HepG2 (cell line): ENCODE data around the gene SDR42E2. TPM values are rescaled to one million over a fixed set of nuclear protein-coding genes. Genes with fewer than 3 reads are reported as not detected.
"Not testable (repeated sequence)": the region's sequence is repeated elsewhere in the genome, so short reads cannot be mapped to it uniquely, and the experiment has no call there.

Experiments used
- ATAC-seq: fragments of 200-7000 bp; cut with Tn5 transposase; 3 replicates; pipeline ENCODE4 v1.9.1; 2020; ENCODE audit warnings: mild to moderate bottlenecking, moderate library complexity
- BruUV-seq: library from RNA; stranded (reverse); fragments of 400-500 nt; replicated peaks from 2 replicates; lab custom pipeline; 2021; lab: Mats Ljungman, UMichigan
- CTCF ChIA-PET: fragments of 300-600 bp; formaldehyde crosslinking; extraction: SDS; loops from one replicate; lab custom pipeline; 2021; ENCODE audit warnings: low total read pairs, inconsistent platforms, low intra/inter-chr PET ratio; lab: Yijun Ruan, JAX
- POLR2A ChIA-PET: fragments of 350-600 bp; sonication (Branson Sonifier 250); formaldehyde crosslinking; loops from one replicate; lab custom pipeline; 2020; ENCODE audit warnings: antibody characterized with exemption, inconsistent platforms; lab: Yijun Ruan, JAX
- DNase-seq: peaks from one replicate; pipeline ENCODE4 v3.0.0-alpha.2; 2015; ENCODE audit warnings: low spot score
- FAIRE-seq: peaks from 3 replicates; lab custom pipeline; 2011; peaks lifted over from hg19 to GRCh38; lab: Jason Lieb, UNC
- H2AFZ ChIP-seq: one replicate; pipeline ENCODE4 v1.6.1; 2011; ENCODE audit warnings: low read length, inconsistent platforms
- H3K27ac ChIP-seq: fragments of 300-600 bp; 3 replicates; pipeline ENCODE4 v1.8.0; 2011; ENCODE audit warnings: mixed run types, mild to moderate bottlenecking, mixed read lengths, low read length, inconsistent platforms; ENCODE audit not compliant: insufficient read depth; ENCODE audit errors: extremely low read length
- H3K27me3 ChIP-seq, 2 experiments: fragments of 200-600 bp in 1 of 2; 2 replicates in 1 of 2; 3 replicates in 1 of 2; pipeline versions ENCODE4 v1.6.0 to v1.8.0; 2011; ENCODE audit warnings: low read length in 2 of 2, mild to moderate bottlenecking in 2 of 2, moderate library complexity in 2 of 2, inconsistent platforms in 1 of 2; ENCODE audit not compliant: insufficient read depth in 2 of 2, control insufficient read depth in 1 of 2
- H3K36me3 ChIP-seq, 2 experiments: fragments of 200-600 bp in 1 of 2; replicated peaks in 1 of 2; 2 replicates in 1 of 2; 3 replicates in 1 of 2; pipeline versions ENCODE4 v1.5.1 to v1.8.0; 2011; ENCODE audit warnings: low read length in 2 of 2, inconsistent platforms in 1 of 2; ENCODE audit not compliant: insufficient read depth in 2 of 2, control insufficient read depth in 1 of 2
- H3K4me1 ChIP-seq: 2 replicates; pipeline ENCODE4 v1.5.1; 2012; ENCODE audit warnings: low read length, inconsistent platforms; ENCODE audit not compliant: insufficient read depth
- H3K4me2 ChIP-seq: 2 replicates; pipeline ENCODE4 v1.6.0; 2011; ENCODE audit warnings: low read depth, low read length, inconsistent platforms
- H3K4me3 ChIP-seq, 3 experiments: fragments of 200-600 bp in 1 of 3; sonication (generic), shearing (Covaris generic) in 1 of 3; replicated peaks in 1 of 3; 2 replicates each; pipeline ENCODE4 v1.5.1; 2011 to 2016; ENCODE audit warnings: low read length in 3 of 3, inconsistent platforms in 2 of 3, low read depth in 2 of 3, mild to moderate bottlenecking in 2 of 3, control low read depth in 1 of 3, mixed read lengths in 1 of 3; ENCODE audit not compliant: insufficient read depth in 1 of 3
- H3K79me2 ChIP-seq: one replicate; pipeline ENCODE4 v1.6.1; 2011; ENCODE audit warnings: low read length, inconsistent platforms; ENCODE audit not compliant: insufficient read depth
- H3K9ac ChIP-seq: 2 replicates; pipeline ENCODE4 v1.6.0; 2011; ENCODE audit warnings: mild to moderate bottlenecking, low read depth, low read length, inconsistent platforms; ENCODE audit not compliant: insufficient read depth
- H3K9me3 ChIP-seq: 2 replicates; pipeline ENCODE4 v1.5.1; 2012; ENCODE audit warnings: mild to moderate bottlenecking, low read length
- H4K20me1 ChIP-seq: 2 replicates; pipeline ENCODE4 v1.6.0; 2011; ENCODE audit warnings: inconsistent platforms, mild to moderate bottlenecking, low read length, moderate library complexity; ENCODE audit not compliant: insufficient read depth
- ATF7 ChIP-seq, 2 experiments: fragments of 450-650 bp in 1 of 2; sonication (generic) in 1 of 2; formaldehyde crosslinking in 1 of 2; IDR thresholded peaks; 2 replicates each; pipeline versions ENCODE4 v1.4.0 to v1.6.1; 2016 to 2020; ENCODE audit warnings: antibody characterized with exemption in 1 of 2, mild to moderate bottlenecking in 1 of 2, missing genetic modification reagents in 1 of 2
- CREB1 ChIP-seq, 2 experiments: fragments of 450-650 bp in 1 of 2; IDR thresholded peaks; 2 replicates each; pipeline ENCODE4 v1.6.1; 2016 to 2017; ENCODE audit warnings: control low read depth in 1 of 2, mild to moderate bottlenecking in 1 of 2, missing compliant biosample characterization in 1 of 2, missing genetic modification characterization in 1 of 2
- ISL2 ChIP-seq: sonication (generic); formaldehyde crosslinking; IDR thresholded peaks from 2 replicates; pipeline ENCODE4 v1.5.0; 2020; ENCODE audit warnings: missing genetic modification reagents
- TOPORS ChIP-seq: sonication (generic); formaldehyde crosslinking; IDR thresholded peaks from 2 replicates; pipeline ENCODE4 v1.8.0; 2023; ENCODE audit warnings: mild to moderate bottlenecking, missing genetic modification reagents
- ZBTB21 ChIP-seq: sonication (generic); formaldehyde crosslinking; IDR thresholded peaks from 2 replicates; pipeline ENCODE4 v1.4.0; 2020; ENCODE audit warnings: missing genetic modification reagents
- ZNF205 ChIP-seq: IDR thresholded peaks from 2 replicates; pipeline ENCODE4 v1.6.1; 2018; ENCODE audit warnings: missing biosample characterization, missing genetic modification reagents
- WGBS: methylation state at CpG from one replicate; pipeline ENCODE4 v1.1.6; 2017; ENCODE audit warnings: low lambda C conversion rate; 5-methylcytosine and 5-hydroxymethylcytosine counted together
- in situ Hi-C: cut with HindIII; loops from 2 replicates; pipeline ENCODE4 v1.10.0; 2017; ENCODE audit warnings: low pct_unique_long_range_greater_than_20kb; ENCODE audit not compliant: extremely low pct_ligation_motif_present
- intact Hi-C: fragments of 100-400 bp; cut with micrococcal nuclease; formaldehyde crosslinking; loops from one replicate; pipeline ENCODE4 v1.10.0; 2022; ENCODE audit not compliant: unreplicated experiment
- polyA plus RNA-seq, 8 experiments: library from polyadenylated mRNA; depleted of rRNA in 3 of 8; stranded (reverse) in 7 of 8; unstranded in 1 of 8; fragments of >200 nt; fragmentation: Illumina TruSeq in 4 of 8; extraction: Trizol in 4 of 8; gene quantifications; 2 replicates each; pipeline versions ENCODE4 v1.2.1 to v1.2.3, GENCODE V29; 2011 to 2016; ENCODE audit warnings: low read depth in 4 of 8, missing spikeins in 1 of 8, mixed read lengths in 1 of 8; ENCODE audit not compliant: insufficient read depth in 1 of 8
- total RNA-seq, 5 experiments: library from RNA; depleted of rRNA; stranded (reverse); fragments of >200 nt; fragmentation: Illumina TruSeq; extraction: Trizol; gene quantifications; 2 replicates each; pipeline ENCODE4 v1.2.3, GENCODE V29; 2016; ENCODE audit warnings: low read depth in 1 of 5
- TF ChIP-seq, protein P1 (sequence below): sonication (generic); formaldehyde crosslinking; IDR thresholded peaks from 2 replicates; pipeline ENCODE4 v1.5.1; 2020; ENCODE audit warnings: mild to moderate bottlenecking, missing genetic modification reagents, borderline replicate concordance
- TF ChIP-seq, protein P2 (sequence below): sonication (generic); formaldehyde crosslinking; conservative IDR thresholded peaks from 2 replicates; pipeline ENCODE4 v1.4.0; 2020; ENCODE audit warnings: missing genetic modification reagents

Gene SDR42E2
- total and polyA plus RNA-seq, 2 of the 13 experiments (the other 11 are each of a cell fraction or from before 2014, with no cell fraction given) = 0.05 to 0.11 TPM

DNA sequence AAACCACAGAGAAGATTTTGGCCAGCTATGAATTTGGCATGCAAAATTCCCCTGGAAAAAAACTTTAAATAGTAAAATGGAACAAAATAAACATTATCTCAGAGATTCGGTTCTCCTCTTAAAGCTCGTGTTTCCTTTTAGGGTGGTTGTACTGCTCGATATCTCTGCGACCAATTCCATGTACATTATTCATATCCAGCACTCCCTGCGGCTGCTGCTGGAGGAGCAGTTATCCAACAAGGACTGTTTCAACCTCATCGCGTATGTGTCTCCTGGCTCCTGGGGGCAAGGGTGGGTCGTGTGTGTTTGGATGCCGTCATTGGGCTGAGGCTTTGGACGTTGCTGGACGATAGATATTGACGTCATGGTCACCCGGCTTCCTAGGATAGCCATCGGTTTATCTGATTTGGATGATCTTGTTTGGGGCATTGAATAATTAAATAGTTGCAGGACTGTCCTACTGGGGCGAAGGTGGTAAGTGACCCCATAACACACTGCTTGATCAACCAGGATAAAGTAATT is 36.2 kb upstream of the SDR42E2 start:
- no peaks in the 10 kb centered on the region for H3K9me3 ChIP-seq
- peaks cover 9 to 24% of the 10 kb centered on the region in 2 experiments for H3K27me3 ChIP-seq
- FAIRE-seq (no peak), ATAC-seq (no peak), DNase-seq (no peak)
- no peak overlapping the region for H3K4me3 ChIP-seq
- H2AFZ ChIP-seq = no peak overlapping the region
- H3K79me2 ChIP-seq = no peaks in the 10 kb centered on the region
- BruUV-seq = no TSS peak
- H3K4me1 ChIP-seq = no peaks in the 10 kb centered on the region
- no peak overlapping the region for H3K4me2 ChIP-seq
- no peak overlapping the region for H3K27ac ChIP-seq
- H3K36me3 ChIP-seq = no peaks in the 10 kb centered on the region
- no peak for TF ChIP-seq ZNF205 (CRISPR knock-in tag)
- TF ChIP-seq ATF7 (IDR thresholded peaks at IDR 0.05) = peak; percentile 81
- no peak for TF ChIP-seq ATF7 (CRISPR knock-in tag; IDR thresholded peaks at IDR 0.05)
- peak; percentile 82 for TF ChIP-seq CREB1 (IDR thresholded peaks at IDR 0.05)
- no peak for TF ChIP-seq CREB1 (CRISPR knock-in tag; IDR thresholded peaks at IDR 0.05)
- TF ChIP-seq, protein P1, sequence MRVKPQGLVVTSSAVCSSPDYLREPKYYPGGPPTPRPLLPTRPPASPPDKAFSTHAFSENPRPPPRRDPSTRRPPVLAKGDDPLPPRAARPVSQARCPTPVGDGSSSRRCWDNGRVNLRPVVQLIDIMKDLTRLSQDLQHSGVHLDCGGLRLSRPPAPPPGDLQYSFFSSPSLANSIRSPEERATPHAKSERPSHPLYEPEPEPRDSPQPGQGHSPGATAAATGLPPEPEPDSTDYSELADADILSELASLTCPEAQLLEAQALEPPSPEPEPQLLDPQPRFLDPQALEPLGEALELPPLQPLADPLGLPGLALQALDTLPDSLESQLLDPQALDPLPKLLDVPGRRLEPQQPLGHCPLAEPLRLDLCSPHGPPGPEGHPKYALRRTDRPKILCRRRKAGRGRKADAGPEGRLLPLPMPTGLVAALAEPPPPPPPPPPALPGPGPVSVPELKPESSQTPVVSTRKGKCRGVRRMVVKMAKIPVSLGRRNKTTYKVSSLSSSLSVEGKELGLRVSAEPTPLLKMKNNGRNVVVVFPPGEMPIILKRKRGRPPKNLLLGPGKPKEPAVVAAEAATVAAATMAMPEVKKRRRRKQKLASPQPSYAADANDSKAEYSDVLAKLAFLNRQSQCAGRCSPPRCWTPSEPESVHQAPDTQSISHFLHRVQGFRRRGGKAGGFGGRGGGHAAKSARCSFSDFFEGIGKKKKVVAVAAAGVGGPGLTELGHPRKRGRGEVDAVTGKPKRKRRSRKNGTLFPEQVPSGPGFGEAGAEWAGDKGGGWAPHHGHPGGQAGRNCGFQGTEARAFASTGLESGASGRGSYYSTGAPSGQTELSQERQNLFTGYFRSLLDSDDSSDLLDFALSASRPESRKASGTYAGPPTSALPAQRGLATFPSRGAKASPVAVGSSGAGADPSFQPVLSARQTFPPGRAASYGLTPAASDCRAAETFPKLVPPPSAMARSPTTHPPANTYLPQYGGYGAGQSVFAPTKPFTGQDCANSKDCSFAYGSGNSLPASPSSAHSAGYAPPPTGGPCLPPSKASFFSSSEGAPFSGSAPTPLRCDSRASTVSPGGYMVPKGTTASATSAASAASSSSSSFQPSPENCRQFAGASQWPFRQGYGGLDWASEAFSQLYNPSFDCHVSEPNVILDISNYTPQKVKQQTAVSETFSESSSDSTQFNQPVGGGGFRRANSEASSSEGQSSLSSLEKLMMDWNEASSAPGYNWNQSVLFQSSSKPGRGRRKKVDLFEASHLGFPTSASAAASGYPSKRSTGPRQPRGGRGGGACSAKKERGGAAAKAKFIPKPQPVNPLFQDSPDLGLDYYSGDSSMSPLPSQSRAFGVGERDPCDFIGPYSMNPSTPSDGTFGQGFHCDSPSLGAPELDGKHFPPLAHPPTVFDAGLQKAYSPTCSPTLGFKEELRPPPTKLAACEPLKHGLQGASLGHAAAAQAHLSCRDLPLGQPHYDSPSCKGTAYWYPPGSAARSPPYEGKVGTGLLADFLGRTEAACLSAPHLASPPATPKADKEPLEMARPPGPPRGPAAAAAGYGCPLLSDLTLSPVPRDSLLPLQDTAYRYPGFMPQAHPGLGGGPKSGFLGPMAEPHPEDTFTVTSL (CRISPR knock-in tag) = no peak
- TF ChIP-seq, protein P2, sequence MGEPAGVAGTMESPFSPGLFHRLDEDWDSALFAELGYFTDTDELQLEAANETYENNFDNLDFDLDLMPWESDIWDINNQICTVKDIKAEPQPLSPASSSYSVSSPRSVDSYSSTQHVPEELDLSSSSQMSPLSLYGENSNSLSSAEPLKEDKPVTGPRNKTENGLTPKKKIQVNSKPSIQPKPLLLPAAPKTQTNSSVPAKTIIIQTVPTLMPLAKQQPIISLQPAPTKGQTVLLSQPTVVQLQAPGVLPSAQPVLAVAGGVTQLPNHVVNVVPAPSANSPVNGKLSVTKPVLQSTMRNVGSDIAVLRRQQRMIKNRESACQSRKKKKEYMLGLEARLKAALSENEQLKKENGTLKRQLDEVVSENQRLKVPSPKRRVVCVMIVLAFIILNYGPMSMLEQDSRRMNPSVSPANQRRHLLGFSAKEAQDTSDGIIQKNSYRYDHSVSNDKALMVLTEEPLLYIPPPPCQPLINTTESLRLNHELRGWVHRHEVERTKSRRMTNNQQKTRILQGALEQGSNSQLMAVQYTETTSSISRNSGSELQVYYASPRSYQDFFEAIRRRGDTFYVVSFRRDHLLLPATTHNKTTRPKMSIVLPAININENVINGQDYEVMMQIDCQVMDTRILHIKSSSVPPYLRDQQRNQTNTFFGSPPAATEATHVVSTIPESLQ (CRISPR knock-in tag) = no peak
- no peak for TF ChIP-seq ISL2 (CRISPR knock-in tag)
- 0 out of 2 replicates have a peak, but pooled peaks have one; percentile 37 for TF ChIP-seq ZBTB21
- no peak for TF ChIP-seq TOPORS (CRISPR knock-in tag)
- WGBS = 34% methylated on average over 15 of the region's 15 CpGs
- no peak overlapping the region for H3K9ac ChIP-seq
- in situ Hi-C loops (no loop called here), intact Hi-C loops (no loop called here)
- POLR2A ChIA-PET = no interaction called here
- no peaks in the 10 kb centered on the region for H4K20me1 ChIP-seq
- CTCF ChIA-PET = no interaction called here

DNA sequence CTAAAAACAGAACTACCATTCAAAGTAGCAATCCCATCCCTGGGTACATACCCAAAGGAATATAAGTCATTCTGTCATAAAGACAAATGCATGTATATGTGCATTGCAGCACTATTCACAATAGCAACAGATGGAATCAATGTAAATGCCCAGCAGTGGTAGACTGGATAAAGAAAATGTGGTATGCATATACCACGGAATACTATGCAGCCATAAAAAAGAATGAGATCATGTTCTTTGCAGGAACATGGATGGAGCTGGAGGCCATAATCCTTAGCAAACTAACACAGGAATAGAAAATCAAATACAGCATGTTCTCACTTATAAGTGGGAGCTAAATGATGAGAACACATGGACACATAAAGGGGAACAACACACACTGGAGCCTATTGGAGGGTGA is 33.8 kb upstream of the SDR42E2 start:
- POLR2A ChIA-PET, H4K20me1 ChIP-seq, H2AFZ ChIP-seq, intact Hi-C loops, CTCF ChIA-PET, DNase-seq, BruUV-seq, H3K9ac ChIP-seq, H3K9me3 ChIP-seq, H3K27ac ChIP-seq, ATAC-seq, H3K4me2 ChIP-seq, in situ Hi-C loops, H3K4me1 ChIP-seq, H3K4me3 ChIP-seq, H3K36me3 ChIP-seq, H3K79me2 ChIP-seq, FAIRE-seq: not testable (repeated sequence)
- peaks cover 16 to 37% of the 10 kb centered on the region in 2 experiments for H3K27me3 ChIP-seq
- 0% methylated on average over 1 of the region's 1 CpG for WGBS
